CD4-positive, alpha-beta T cell treated with Interleukin-4 for 1 hour (primary cell): Measurements from ENCODE around the gene ZNF518B.

Experiments used
- DNase-seq, 2 donors: peaks; one replicate each; pipeline ENCODE4 v3.0.0-alpha.2; 2020 to 2022

The ZNF518B gene, protein sequence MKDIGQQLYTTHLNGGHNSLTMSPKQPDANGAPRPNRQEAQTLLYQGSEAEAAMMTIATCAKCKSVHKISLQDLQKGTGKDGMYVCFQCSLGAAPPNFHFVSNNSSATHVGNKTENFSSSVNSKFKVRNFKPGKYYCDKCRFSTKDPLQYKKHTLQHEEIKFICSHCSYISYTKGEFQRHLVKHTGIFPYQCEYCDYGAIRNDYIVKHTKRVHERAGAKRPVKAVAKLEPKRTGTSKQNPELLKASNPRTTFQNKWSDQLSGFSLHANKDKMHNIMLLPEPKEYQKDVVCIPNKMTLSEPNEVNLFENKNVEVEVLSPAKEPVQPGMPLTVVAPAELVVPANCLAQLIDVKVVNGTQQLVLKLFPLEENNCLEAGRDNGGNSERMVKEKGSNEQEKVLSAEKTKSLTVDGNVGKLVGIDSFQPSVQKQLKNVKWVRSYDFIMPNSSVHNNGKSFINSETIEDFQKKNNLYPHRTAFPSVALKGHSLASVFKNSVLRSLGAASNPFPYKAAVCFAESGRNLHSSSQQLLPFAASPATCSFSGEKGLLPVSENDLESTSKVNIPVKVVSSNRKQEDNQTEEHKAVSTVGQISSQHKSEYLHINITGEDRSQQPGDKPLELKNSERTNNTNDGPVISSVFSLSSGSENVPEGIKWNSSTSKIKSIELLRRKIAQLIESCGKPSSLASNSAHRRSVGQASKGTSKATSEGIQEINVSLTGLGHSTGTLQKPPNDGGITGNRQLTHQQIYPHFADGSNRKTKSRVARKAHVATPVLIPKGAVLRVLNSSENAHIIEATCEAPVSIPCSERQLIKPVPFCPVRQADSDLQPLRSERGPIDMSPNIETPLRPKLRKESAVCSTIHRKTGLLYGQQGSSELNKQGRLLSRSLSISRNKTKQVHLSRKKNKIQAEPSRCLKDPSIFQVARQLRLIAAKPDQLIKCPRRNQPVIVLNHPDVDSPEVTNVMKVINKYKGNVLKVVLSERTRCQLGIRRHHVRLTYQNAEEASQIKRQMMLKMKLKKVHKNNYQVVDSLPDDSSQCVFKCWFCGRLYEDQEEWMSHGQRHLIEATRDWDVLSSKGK

DNA sequence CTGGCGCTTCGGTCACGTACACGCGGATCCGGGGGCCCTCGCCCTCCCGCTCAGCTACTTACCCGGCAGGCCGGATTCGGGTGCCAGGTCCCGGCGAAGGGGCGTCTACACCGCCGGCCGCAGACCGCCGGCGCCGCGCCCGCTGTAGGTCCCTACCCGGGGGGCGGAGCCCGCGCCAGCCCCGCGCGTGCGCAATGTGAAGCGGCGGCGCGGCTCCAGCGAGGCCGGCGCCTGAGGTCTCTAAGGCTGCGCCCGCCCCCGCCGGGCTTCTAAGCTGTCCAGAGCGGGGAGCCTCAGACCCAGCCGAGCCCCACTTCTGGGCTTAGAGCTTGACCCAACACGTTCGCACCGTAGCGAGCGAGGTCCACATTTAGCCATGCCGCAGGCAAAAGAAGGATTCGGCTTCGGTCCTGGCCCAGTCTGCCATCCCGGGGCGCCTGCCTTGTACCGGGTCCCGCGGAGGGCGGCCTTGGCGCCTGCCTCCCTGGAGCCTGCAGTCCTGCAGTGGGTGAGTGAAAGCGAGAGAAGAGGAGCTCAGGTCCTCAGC, at the start of gene ZNF518B:
ZNF518B (minus strand) TSS at position 172 of the 547 bp plus-strand sequence. CDS start 11,098 bp downstream, outside the sequence.
- peak; percentile 83 to 84 for DNase-seq

DNA sequence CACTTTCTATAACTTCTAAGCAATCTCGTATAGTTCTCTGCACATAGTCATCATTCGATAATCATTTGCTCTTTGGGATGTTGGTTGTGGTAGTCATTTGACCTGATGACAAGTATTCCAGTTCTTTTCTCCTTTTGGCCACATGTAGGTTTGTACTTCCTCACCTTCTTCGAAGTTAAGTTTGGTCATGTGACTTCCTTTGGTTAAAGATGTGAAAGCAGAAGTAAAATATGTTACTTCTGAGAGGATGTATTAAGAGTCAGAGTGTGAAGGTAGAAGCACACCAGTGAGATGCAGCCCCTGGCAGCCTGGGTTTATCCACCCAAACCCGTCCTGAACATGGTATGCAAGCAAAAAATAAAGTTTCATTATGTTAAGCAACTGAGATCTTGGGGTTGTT, 48.9 kb upstream of the ZNF518B start:
- no peak for DNase-seq

GRCh38 chr4:10504570-10505179, 47.4 kb upstream of the ZNF518B start:
- DNase-seq, result no peak

DNA sequence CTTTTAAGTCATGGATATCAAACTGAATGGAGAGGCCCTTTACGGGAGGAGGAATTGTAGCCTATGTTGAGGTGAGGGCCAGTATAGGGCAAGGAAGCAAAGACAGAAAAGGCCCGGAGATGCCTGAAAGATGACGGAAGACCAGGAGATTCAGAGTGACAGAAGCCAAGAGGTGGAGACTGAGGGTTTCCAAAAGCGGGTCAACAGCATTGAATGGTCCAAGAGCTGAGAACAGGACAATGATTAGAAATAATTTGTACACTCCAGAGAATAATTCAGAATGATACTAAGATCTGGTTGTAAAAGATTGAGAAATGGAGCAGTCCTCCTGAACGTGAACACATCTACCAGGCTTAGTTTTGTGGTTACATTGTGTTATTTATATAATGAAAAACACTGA, 45.5 kb upstream of the ZNF518B start:
- no peak for DNase-seq

DNA sequence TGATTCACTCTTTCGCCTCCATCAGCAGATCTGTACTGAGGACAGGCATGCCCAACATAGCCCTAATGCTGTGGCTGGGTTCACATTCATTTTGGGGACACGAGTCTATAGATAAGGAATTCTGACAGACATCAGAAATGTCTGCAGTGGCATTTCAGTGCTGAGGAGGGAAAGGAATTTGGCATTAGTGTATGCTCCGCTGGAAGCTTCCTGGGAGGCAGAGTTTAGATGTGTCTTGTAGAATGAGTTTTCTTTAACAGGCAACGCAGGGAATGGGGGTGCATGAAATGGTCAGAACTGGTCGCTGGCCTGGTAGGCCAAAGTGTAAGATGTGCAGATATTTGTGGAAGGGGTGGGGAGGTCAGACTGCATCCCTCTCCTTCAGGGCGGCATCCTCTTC, 43.5 kb upstream of the ZNF518B start:
- DNase-seq, result no peak

GRCh38 chr4:10496200-10496599, 39.0 kb upstream of the ZNF518B start:
- DNase-seq, result no peak

- no peak for DNase-seq
Measured at GRCh38 chr4:10495651-10496050, 38.4 kb upstream of the ZNF518B start.

DNA sequence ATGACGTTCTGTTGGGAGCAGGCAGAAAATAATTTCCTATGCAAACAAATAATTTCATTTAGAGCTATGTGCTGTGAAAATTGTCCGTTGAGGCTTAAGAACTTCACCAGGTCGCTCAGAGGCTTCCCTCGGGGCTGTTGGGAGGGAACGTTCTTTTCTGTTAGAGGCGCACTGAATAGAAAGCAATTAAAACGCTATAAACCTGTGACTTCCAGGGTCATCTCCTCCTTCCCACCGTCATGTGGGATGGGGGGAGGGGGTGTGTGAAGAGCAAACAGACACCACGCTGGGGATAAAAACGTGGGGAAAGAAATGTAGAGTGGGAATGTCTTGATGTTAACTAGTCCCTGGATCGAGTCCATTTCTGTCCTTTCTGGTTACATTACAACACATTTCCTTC, 35.2 kb upstream of the ZNF518B start:
- DNase-seq, result no peak

- DNase-seq, result no peak
Measured at GRCh38 chr4:10491401-10491800, 34.2 kb upstream of the ZNF518B start.

GRCh38 chr4:10490996-10491395, 33.8 kb upstream of the ZNF518B start:
- DNase-seq, result no peak

- DNase-seq, result no peak
Measured at GRCh38 chr4:10482913-10483312, 25.7 kb upstream of the ZNF518B start.

GRCh38 chr4:10480616-10481015, 23.4 kb upstream of the ZNF518B start:
- no peak for DNase-seq

DNA sequence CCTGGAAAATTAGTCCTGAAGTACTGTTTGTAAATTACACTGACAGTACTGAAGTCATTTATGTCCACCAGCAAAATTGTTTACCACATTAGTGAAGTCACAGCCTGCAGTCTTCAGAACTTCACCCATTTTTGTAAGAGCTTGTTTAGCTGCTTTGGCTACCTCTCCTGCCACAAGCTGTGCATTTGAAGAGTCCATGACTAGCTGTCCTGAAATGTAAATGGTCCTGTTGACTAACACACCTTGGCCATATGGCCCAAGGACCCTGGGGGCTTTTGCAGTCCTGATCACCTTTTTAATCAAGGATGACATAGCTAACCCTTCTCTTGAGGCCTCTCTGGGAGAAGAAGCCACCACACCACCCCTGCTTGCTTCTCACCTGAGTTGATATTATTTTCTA, 21.4 kb upstream of the ZNF518B start:
- no peak for DNase-seq

- no peak for DNase-seq
Measured at GRCh38 chr4:10470505-10470904, 13.3 kb upstream of the ZNF518B start.

DNA sequence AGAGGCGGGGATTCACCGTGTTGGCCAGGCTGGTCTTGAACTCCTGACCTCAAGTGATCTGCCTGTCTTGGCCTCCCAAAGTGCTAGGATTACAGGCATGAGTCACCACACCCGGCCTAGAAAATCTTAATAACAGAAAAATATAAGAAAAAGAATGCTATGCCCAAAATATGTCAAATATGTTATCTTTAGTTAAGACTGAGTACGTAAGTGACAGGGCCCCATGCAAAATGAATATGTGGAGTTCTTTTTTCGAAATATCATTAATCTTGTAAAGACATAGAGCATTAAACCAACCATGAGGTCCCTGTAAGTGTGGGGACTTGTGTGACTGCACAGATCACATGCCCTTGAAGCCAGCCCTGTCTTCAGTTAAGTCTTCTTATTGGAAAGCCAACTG, 8.9 kb upstream of the ZNF518B start:
- DNase-seq, result no peak

- no peak for DNase-seq
Measured at GRCh38 chr4:10462876-10463275, 5.7 kb upstream of the ZNF518B start.

GRCh38 chr4:10461850-10462400, 4.7 kb upstream of the ZNF518B start:
- no peak for DNase-seq

DNA sequence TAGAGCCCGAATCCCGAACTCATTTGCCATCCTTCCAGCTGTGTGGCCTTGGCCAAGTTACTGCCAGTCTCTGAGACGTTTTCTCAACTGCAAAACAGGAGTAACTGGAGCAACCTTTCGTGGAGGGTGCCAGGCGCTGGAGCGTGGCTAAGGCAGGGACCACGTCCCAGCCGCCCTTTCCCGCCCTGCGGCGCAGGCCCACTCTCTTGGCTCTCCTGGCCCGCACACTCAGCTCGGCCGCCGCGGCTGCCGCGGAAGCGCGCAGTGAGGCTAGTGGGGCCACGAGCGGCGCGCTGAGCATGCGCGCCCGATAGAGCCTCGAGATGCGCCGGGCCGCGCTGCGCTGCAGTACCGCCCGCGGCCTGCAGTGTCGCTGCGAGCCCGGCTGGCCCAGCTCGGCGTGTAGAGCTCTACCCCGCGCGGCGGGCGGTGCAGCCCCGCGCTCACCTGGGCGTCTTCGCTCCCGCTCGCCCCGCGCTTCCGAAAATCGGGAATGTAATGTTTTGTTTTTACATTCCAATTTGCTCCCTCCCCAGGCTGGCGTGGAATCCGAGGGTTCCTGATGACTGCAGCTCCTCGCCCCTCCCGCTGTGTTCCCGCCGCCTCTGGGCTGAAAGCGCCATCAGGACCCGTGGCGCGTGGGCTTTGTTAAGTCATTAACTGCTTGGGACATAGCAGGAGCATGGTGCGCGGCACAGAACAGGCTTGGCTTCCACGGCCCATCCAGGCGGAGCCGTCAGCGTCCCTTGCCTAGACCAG, 4.0 kb upstream of the ZNF518B start:
- DNase-seq, result peak; percentile 76 to 79

DNA sequence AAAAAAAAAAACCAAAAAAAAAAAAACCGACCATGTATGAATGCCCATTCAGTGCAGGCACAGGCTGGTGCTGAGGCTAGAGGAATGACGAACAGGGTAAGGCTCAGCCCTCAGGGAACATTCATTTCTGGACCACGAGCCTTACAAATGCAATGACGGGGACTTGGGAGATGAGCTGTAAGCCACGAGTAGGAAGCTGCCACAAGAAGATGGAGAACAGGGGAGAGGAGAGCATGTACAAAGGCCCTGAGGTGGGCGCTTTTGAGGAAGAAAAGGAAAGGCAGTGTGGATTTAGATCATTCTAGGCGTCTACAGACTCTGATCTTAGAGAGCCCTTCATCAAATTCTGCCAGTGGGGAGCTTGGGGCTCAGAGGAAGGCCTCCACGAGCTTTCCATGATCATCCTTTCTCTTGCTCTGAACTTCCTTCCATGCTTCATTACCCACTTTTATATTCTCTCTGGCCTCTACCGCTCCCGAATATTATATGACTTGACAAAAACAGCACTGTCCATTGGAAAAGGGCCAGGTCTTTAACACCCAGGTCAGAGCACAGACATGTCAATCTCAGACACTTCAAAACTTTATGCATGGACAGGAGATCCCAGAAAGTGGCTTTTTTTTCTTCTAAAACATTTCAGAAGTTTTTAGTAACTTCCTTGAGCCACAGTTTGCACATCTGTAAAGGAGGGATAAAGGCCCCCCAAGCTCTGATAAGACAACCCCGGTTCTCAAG, 3.3 kb upstream of the ZNF518B start:
- DNase-seq, result no peak

DNA sequence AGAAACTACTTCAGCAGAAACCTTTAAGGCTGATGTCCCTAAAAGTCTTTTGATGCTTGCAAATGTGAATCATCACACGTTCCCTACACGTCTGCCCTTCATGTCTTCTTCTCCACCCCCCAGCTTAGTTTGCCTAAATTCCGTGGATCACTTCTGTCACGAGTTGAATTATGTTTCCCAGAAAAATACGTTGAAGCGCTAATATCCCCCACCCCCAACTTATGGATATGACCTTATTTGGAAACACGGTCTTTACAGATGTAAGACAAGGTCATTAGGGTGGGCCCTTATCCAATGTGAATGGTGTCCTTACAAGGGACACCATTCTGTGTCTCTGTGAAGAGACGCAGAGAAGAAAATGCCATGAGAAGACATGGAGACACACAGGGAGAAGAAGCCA, 2.1 kb upstream of the ZNF518B start:
- DNase-seq, result no peak

DNA sequence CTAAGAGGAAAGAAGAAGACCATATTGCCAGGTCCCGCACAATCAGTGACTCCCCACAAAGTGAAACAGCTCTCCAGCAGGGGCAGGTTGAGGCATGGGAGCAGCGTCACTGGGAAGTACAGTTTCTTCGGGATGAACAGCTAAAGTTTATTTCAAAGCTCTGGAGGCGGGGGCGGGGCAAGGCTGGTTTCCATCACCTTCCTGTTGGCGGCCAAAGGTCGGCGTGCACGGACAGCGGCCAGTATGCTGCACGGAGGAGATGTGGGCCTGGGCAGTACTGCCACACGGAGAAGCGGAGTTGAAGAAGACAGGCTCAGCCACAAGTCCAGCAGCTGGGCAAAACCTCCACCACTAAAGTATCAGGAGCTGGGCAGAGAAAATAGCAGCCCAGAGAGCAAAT, 951 bp upstream of the ZNF518B start:
- DNase-seq, result no peak
